IPS-20b (cell line): Measurements from ENCODE around the gene LPAR3.

ENCODE experiments used
- H3K27ac ChIP-seq: one replicate; pipeline ENCODE4 v1.5.1; 2013; ENCODE audit warnings: low read length
- H3K27me3 ChIP-seq: 2 replicates; pipeline ENCODE4 v1.6.1; 2013; ENCODE audit warnings: mild to moderate bottlenecking, low read length, inconsistent platforms; ENCODE audit not compliant: insufficient read depth
- H3K36me3 ChIP-seq: 2 replicates; pipeline ENCODE4 v1.6.1; 2013; ENCODE audit warnings: low read depth, mild to moderate bottlenecking, inconsistent platforms, low read length, moderate library complexity; ENCODE audit not compliant: insufficient read depth
- H3K4me1 ChIP-seq: 2 replicates; pipeline ENCODE4 v1.6.1; 2013; ENCODE audit warnings: mild to moderate bottlenecking, control low read depth, inconsistent platforms, low read length, moderate library complexity; ENCODE audit not compliant: insufficient read depth
- H3K4me3 ChIP-seq: 2 replicates; pipeline ENCODE4 v1.5.1; 2013; ENCODE audit warnings: mild to moderate bottlenecking, low read length, inconsistent platforms
- H3K9ac ChIP-seq: 2 replicates; pipeline ENCODE4 v1.6.1; 2013; ENCODE audit warnings: low read depth, mild to moderate bottlenecking, inconsistent platforms, low read length, moderate library complexity
- H3K9me3 ChIP-seq: 2 replicates; pipeline ENCODE4 v1.6.1; 2013; ENCODE audit warnings: mild to moderate bottlenecking, low read depth, low read length, inconsistent platforms; ENCODE audit not compliant: insufficient read depth

Gene LPAR3

GRCh38 chr1:84892705-84893618 lies at the start of gene LPAR3:
Gene LPAR3 (minus strand): TSS chr1:84893206. CDS start chr1:84866120, 27,086 bp downstream.
- Histone ChIP-seq H3K27me3 (peaks cover 47% of the 10 kb centered on the region), H3K4me3 (peak within 1 kb of the TSS; percentile 82), H3K4me1 (peaks cover 12% of the 10 kb centered on the region; the same call in 1 of the 2 replicates), H3K9ac (peak within 1 kb of the TSS; percentile 82), H3K27ac (no peak within 1 kb of the TSS), H3K36me3 (peaks cover 9% of the 10 kb centered on the region; the same call in 1 of the 2 replicates), H3K9me3 (no peaks in the 10 kb centered on the region)

- H3K4me3 ChIP-seq, result no peak overlapping the region
- no peaks in the 10 kb centered on the region for H3K36me3 ChIP-seq
- H3K27me3 ChIP-seq, result no peaks in the 10 kb centered on the region
- H3K4me1 ChIP-seq, result no peaks in the 10 kb centered on the region
- H3K27ac ChIP-seq, result no peak overlapping the region
- H3K9me3 ChIP-seq, result no peaks in the 10 kb centered on the region
- H3K9ac ChIP-seq, result no peak overlapping the region
These were observed 48.8 kb upstream of the LPAR3 start for GRCh38 chr1:84941843-84942242.

GRCh38 chr1:84940481-84940880 lies 47.5 kb upstream of the LPAR3 start:
- Histone ChIP-seq H3K9me3 (no peaks in the 10 kb centered on the region), H3K9ac (no peak overlapping the region), H3K27ac (no peak overlapping the region), H3K27me3 (no peaks in the 10 kb centered on the region), H3K36me3 (no peaks in the 10 kb centered on the region), H3K4me1 (no peaks in the 10 kb centered on the region), H3K4me3 (no peak overlapping the region)

- no peaks in the 10 kb centered on the region for H3K4me1 ChIP-seq
These were observed 46.8 kb upstream of the LPAR3 start for GRCh38 chr1:84939761-84940160.

GRCh38 chr1:84939151-84939550 lies 46.1 kb upstream of the LPAR3 start:
- H3K4me1 ChIP-seq, result no peaks in the 10 kb centered on the region
- no peaks in the 10 kb centered on the region for H3K36me3 ChIP-seq
- H3K27ac ChIP-seq, result no peak overlapping the region
- no peaks in the 10 kb centered on the region for H3K9me3 ChIP-seq
- no peak overlapping the region for H3K4me3 ChIP-seq
- no peak overlapping the region for H3K9ac ChIP-seq
- H3K27me3 ChIP-seq, result no peaks in the 10 kb centered on the region

More at GRCh38 chr1:84939761-84940160, 46.8 kb upstream of the LPAR3 start:
- no peaks in the 10 kb centered on the region for H3K9me3 ChIP-seq
- H3K4me3 ChIP-seq, result no peak overlapping the region
- no peaks in the 10 kb centered on the region for H3K36me3 ChIP-seq
- H3K27ac ChIP-seq, result no peak overlapping the region
- no peak overlapping the region for H3K9ac ChIP-seq
- H3K27me3 ChIP-seq, result no peaks in the 10 kb centered on the region

GRCh38 chr1:84936116-84936810 lies 43.3 kb upstream of the LPAR3 start:
- no peaks in the 10 kb centered on the region for H3K9me3 ChIP-seq
- no peak overlapping the region for H3K9ac ChIP-seq
- no peaks in the 10 kb centered on the region for H3K36me3 ChIP-seq
- H3K4me1 ChIP-seq, result no peaks in the 10 kb centered on the region
- H3K27ac ChIP-seq, result no peak overlapping the region
- no peak overlapping the region for H3K4me3 ChIP-seq
- H3K27me3 ChIP-seq, result no peaks in the 10 kb centered on the region

- H3K27ac ChIP-seq, result no peak overlapping the region
- H3K27me3 ChIP-seq, result no peaks in the 10 kb centered on the region
- H3K9me3 ChIP-seq, result no peaks in the 10 kb centered on the region
- no peaks in the 10 kb centered on the region for H3K4me1 ChIP-seq
- H3K4me3 ChIP-seq, result no peak overlapping the region
- no peaks in the 10 kb centered on the region for H3K36me3 ChIP-seq
- H3K9ac ChIP-seq, result no peak overlapping the region
These were observed 40.1 kb upstream of the LPAR3 start for GRCh38 chr1:84933011-84933611.

- no peak overlapping the region for H3K27ac ChIP-seq
- H3K27me3 ChIP-seq, result no peaks in the 10 kb centered on the region
- no peak overlapping the region for H3K9ac ChIP-seq
- H3K4me3 ChIP-seq, result no peak overlapping the region
- no peaks in the 10 kb centered on the region for H3K4me1 ChIP-seq
- H3K36me3 ChIP-seq, result no peaks in the 10 kb centered on the region
- no peaks in the 10 kb centered on the region for H3K9me3 ChIP-seq
These were observed 37.8 kb upstream of the LPAR3 start for GRCh38 chr1:84930831-84931230.

GRCh38 chr1:84930329-84930728 lies 37.3 kb upstream of the LPAR3 start:
- H3K36me3 ChIP-seq, result no peaks in the 10 kb centered on the region
- no peaks in the 10 kb centered on the region for H3K4me1 ChIP-seq
- H3K9me3 ChIP-seq, result no peaks in the 10 kb centered on the region
- H3K27ac ChIP-seq, result no peak overlapping the region
- no peaks in the 10 kb centered on the region for H3K27me3 ChIP-seq
- H3K4me3 ChIP-seq, result no peak overlapping the region
- H3K9ac ChIP-seq, result no peak overlapping the region

GRCh38 chr1:84929581-84929980 lies 36.6 kb upstream of the LPAR3 start:
- no peaks in the 10 kb centered on the region for H3K27me3 ChIP-seq
- H3K9me3 ChIP-seq, result no peaks in the 10 kb centered on the region
- no peaks in the 10 kb centered on the region for H3K4me1 ChIP-seq
- H3K36me3 ChIP-seq, result no peaks in the 10 kb centered on the region
- H3K9ac ChIP-seq, result no peak overlapping the region
- no peak overlapping the region for H3K27ac ChIP-seq
- no peak overlapping the region for H3K4me3 ChIP-seq

GRCh38 chr1:84928979-84929378 lies 36.0 kb upstream of the LPAR3 start:
- H3K4me3 ChIP-seq, result no peak overlapping the region
- no peak overlapping the region for H3K9ac ChIP-seq
- no peaks in the 10 kb centered on the region for H3K4me1 ChIP-seq
- H3K36me3 ChIP-seq, result no peaks in the 10 kb centered on the region
- no peaks in the 10 kb centered on the region for H3K9me3 ChIP-seq
- H3K27ac ChIP-seq, result no peak overlapping the region
- H3K27me3 ChIP-seq, result no peaks in the 10 kb centered on the region
